ENCODE measurements around the gene MCM7.

MCM7 gene

GRCh38 chr7:100122067-100122466 is 20.9 kb upstream of the MCM7 start:
- DNase-seq = no peak

GRCh38 chr7:100120733-100121036 is 19.5 kb upstream of the MCM7 start:
- DNase-seq = no peak

GRCh38 chr7:100119970-100120732 is 19.0 kb upstream of the MCM7 start:
- peak; percentile 76 for DNase-seq

GRCh38 chr7:100119072-100119969 is 18.1 kb upstream of the MCM7 start, which contains the start of the genes CNPY4 and TAF6:
CNPY4 (plus strand) TSS chr7:100119634; CDS start chr7:100119745, 111 bp downstream.
TAF6 (minus strand) TSS chr7:100119358; CDS start chr7:100114209, 5,149 bp downstream.
- peak; percentile 94 for DNase-seq

GRCh38 chr7:100118388-100119071 is 17.3 kb upstream of the MCM7 start:
- no peak for DNase-seq

- no peak for DNase-seq
Observed at GRCh38 chr7:100115026-100115425, 13.8 kb upstream of the MCM7 start.

GRCh38 chr7:100111914-100112313 is 10.7 kb upstream of the MCM7 start:
- no peak for DNase-seq

- DNase-seq = no peak
Observed at GRCh38 chr7:100111156-100111555, 10.0 kb upstream of the MCM7 start.

GRCh38 chr7:100109521-100110163 is 8.4 kb upstream of the MCM7 start:
- no peak for DNase-seq

- no peak for DNase-seq
Observed at GRCh38 chr7:100107890-100108289, 6.7 kb upstream of the MCM7 start.

GRCh38 chr7:100107125-100107737 is 6.0 kb upstream of the MCM7 start:
- DNase-seq = no peak

- no peak for DNase-seq
Observed at GRCh38 chr7:100106633-100107032, 5.4 kb upstream of the MCM7 start.

GRCh38 chr7:100105534-100105933 is 4.3 kb upstream of the MCM7 start:
- no peak for DNase-seq

- DNase-seq = no peak
Observed at GRCh38 chr7:100102950-100103840, 2.0 kb upstream of the MCM7 start.

- DNase-seq = peak; percentile 91
Observed at GRCh38 chr7:100100420-100101015, 679 bp downstream of the MCM7 start.

- DNase-seq = no peak
Observed at GRCh38 chr7:100099452-100099851, 1.7 kb downstream of the MCM7 start.

- DNase-seq = no peak
Observed at GRCh38 chr7:100098913-100099312, 2.3 kb downstream of the MCM7 start.

GRCh38 chr7:100095704-100096103 is 5.5 kb downstream of the MCM7 start:
- DNase-seq = no peak

GRCh38 chr7:100095289-100095688 is 5.9 kb downstream of the MCM7 start:
- no peak for DNase-seq

GRCh38 chr7:100093925-100094486 is 7.2 kb downstream of the MCM7 start:
- no peak for DNase-seq

Measured in central memory CD4-positive, alpha-beta T cell (primary cell).